GM12878 (cell line): ENCODE results near the gene TSPO. TPM values are rescaled to one million over a fixed set of nuclear protein-coding genes. Genes with fewer than 3 reads are reported as not detected.

Source experiments
- ATAC-seq: fragments of 200-7000 bp; cut with Tn5 transposase; 3 replicates; pipeline ENCODE4 v1.9.1; 2020; ENCODE audit warnings: mild to moderate bottlenecking, moderate library complexity
- BruUV-seq: library from RNA; stranded (reverse); fragments of 400-500 nt; replicated peaks from 2 replicates; lab custom pipeline; 2021; lab: Mats Ljungman, UMichigan
- CTCF ChIA-PET: fragments of 300-600 bp; sonication (Branson Sonifier 250); formaldehyde crosslinking; extraction: SDS; loops from one replicate; lab custom pipeline; 2021; ENCODE audit warnings: inconsistent platforms; lab: Yijun Ruan, JAX
- POLR2A ChIA-PET: fragments of 350-600 bp; formaldehyde crosslinking; extraction: SDS; loops from one replicate; lab custom pipeline; 2021; ENCODE audit warnings: inconsistent platforms; lab: Charles Lee
- RAD21 ChIA-PET: fragments of 300-600 bp; sonication (Branson Sonifier 250); formaldehyde crosslinking; loops from one replicate; lab custom pipeline; 2023; ENCODE audit warnings: antibody characterized with exemption; ENCODE audit not compliant: unreplicated experiment; lab: Charles Lee
- SMC1A ChIA-PET: fragments of 300-600 bp; sonication (Branson Sonifier 250); formaldehyde crosslinking; loops from one replicate; lab custom pipeline; 2023; ENCODE audit not compliant: unreplicated experiment, uncharacterized antibody; lab: Charles Lee
- DNase-seq: peaks from one replicate; pipeline ENCODE4 v3.0.0-alpha.2; 2011; ENCODE audit warnings: low read depth, low spot score
- FAIRE-seq: peaks from 3 replicates; lab custom pipeline; 2011; peaks lifted over from hg19 to GRCh38; lab: Jason Lieb, UNC
- H2AFZ ChIP-seq: 2 replicates; pipeline ENCODE4 v1.6.0; 2011; ENCODE audit warnings: low read depth, low read length, control low read depth; ENCODE audit not compliant: control insufficient read depth
- H3K27ac ChIP-seq: 2 replicates; pipeline ENCODE4 v1.5.1; 2011; ENCODE audit warnings: control low read depth; ENCODE audit not compliant: control insufficient read depth, insufficient read depth
- H3K27me3 ChIP-seq, 2 experiments: replicated peaks in 1 of 2; 2 replicates each; pipeline versions ENCODE4 v1.6.0 to v1.6.1; 2011; ENCODE audit warnings: low read length in 1 of 2; ENCODE audit not compliant: control insufficient read depth in 2 of 2, insufficient read depth in 2 of 2
- H3K36me3 ChIP-seq, 2 experiments: 2 replicates each; pipeline ENCODE4 v1.5.1; 2011; ENCODE audit warnings: low read length in 1 of 2; ENCODE audit not compliant: control insufficient read depth in 2 of 2, insufficient read depth in 2 of 2
- H3K4me1 ChIP-seq: 2 replicates; pipeline ENCODE4 v1.6.1; 2011; ENCODE audit warnings: mild to moderate bottlenecking, low read length, moderate library complexity, mixed read lengths; ENCODE audit not compliant: control insufficient read depth, insufficient read depth
- H3K4me2 ChIP-seq: 2 replicates; pipeline ENCODE4 v1.6.0; 2011; ENCODE audit warnings: control low read depth; ENCODE audit not compliant: control insufficient read depth, insufficient read depth
- H3K4me3 ChIP-seq: fragments of 200-600 bp; sonication (generic); 2 replicates; pipeline ENCODE4 v1.5.1; 2016
- H3K79me2 ChIP-seq: 2 replicates; pipeline ENCODE4 v1.6.0; 2011; ENCODE audit warnings: low read length; ENCODE audit not compliant: control insufficient read depth, insufficient read depth
- H3K9ac ChIP-seq: 2 replicates; pipeline ENCODE4 v1.8.0; 2011; ENCODE audit warnings: low read length, control low read depth, mixed read lengths; ENCODE audit not compliant: control insufficient read depth, insufficient read depth
- H3K9me3 ChIP-seq: replicated peaks from 3 replicates; pipeline ENCODE4 v1.5.1; 2011; ENCODE audit warnings: mild to moderate bottlenecking, low read length; ENCODE audit not compliant: control insufficient read depth, insufficient read depth
- H4K20me1 ChIP-seq: 2 replicates; pipeline ENCODE4 v1.6.0; 2011; ENCODE audit not compliant: control insufficient read depth, insufficient read depth
- BMI1 ChIP-seq: fragments of 450-650 bp; IDR thresholded peaks from 2 replicates; pipeline ENCODE4 v1.6.1; 2016; ENCODE audit warnings: mild to moderate bottlenecking, moderate library complexity, borderline replicate concordance
- CHD1 ChIP-seq: IDR thresholded peaks from 2 replicates; pipeline ENCODE4 v1.6.1; 2012; ENCODE audit warnings: low read depth, low read length, improper control_type of control experiment
- GABPA ChIP-seq: IDR thresholded peaks from 2 replicates; pipeline ENCODE4 v1.6.1; 2014; ENCODE audit warnings: antibody characterized with exemption, low read depth, mild to moderate bottlenecking, inconsistent platforms
- KLF5 ChIP-seq: fragments of 450-650 bp; IDR thresholded peaks from 2 replicates; pipeline ENCODE4 v1.6.1; 2014; ENCODE audit warnings: mild to moderate bottlenecking; ENCODE audit not compliant: partially characterized antibody
- PML ChIP-seq: IDR thresholded peaks from 2 replicates; pipeline ENCODE4 v1.6.1; 2012; ENCODE audit warnings: low read length, inconsistent platforms
- POLR2A ChIP-seq: IDR thresholded peaks from 2 replicates; pipeline ENCODE4 v1.6.1; 2011; ENCODE audit warnings: low read depth, mild to moderate bottlenecking, low read length
- RAD21 ChIP-seq: IDR thresholded peaks from 2 replicates; pipeline ENCODE4 v1.6.1; 2011; ENCODE audit warnings: mild to moderate bottlenecking, low read depth, low read length, moderate library complexity; ENCODE audit not compliant: insufficient read depth
- STAT3 ChIP-seq: IDR thresholded peaks from 2 replicates; pipeline ENCODE4 v1.6.1; 2011; ENCODE audit warnings: low read depth, low read length, improper control_type of control experiment
- SUZ12 ChIP-seq: fragments of 200-600 bp; sonication (generic); IDR thresholded peaks from one replicate; pipeline ENCODE4 v1.6.1; 2018; ENCODE audit warnings: antibody characterized with exemption, mild to moderate bottlenecking; ENCODE audit not compliant: unreplicated experiment
- ZNF274 ChIP-seq: IDR thresholded peaks from one replicate; pipeline ENCODE4 v1.8.0; 2011; ENCODE audit not compliant: insufficient read length, insufficient read depth
- WGBS: methylation state at CpG from one replicate; pipeline ENCODE4 v1.1.6; 2016; ENCODE audit warnings: low lambda C conversion rate; ENCODE audit not compliant: insufficient replicate concordance, insufficient coverage; ENCODE audit errors: missing lambda C conversion rate; 5-methylcytosine and 5-hydroxymethylcytosine counted together
- in situ Hi-C: fragments of 300-500 bp; cut with MboI; formaldehyde crosslinking; loops from 9 replicates; pipeline ENCODE4 v1.14.3; 2018; ENCODE audit warnings: mixed read lengths
- intact Hi-C: fragments of 100-400 bp; cut with micrococcal nuclease; formaldehyde crosslinking; loops from one replicate; pipeline ENCODE4 v1.14.2; 2022; ENCODE audit not compliant: unreplicated experiment
- polyA plus RNA-seq, 11 experiments: library from polyadenylated mRNA; depleted of rRNA in 4 of 11; unstranded in 6 of 11; stranded (reverse) in 5 of 11; fragments of >200 nt; fragmentation: Nextera tagmentation in 4 of 11; fragmentation: Illumina TruSeq in 1 of 11; extraction: Ambion mirVana in 4 of 11; extraction: Trizol in 1 of 11; gene quantifications; 1 replicate in 1 of 11; 2 replicates in 10 of 11; pipeline versions ENCODE4 v1.2.1 to v1.2.3, GENCODE V29; 2011 to 2016; ENCODE audit warnings: inconsistent platforms in 2 of 11, missing spikeins in 2 of 11, low read depth in 1 of 11
- total RNA-seq, 4 experiments: library from RNA; depleted of rRNA in 3 of 4; stranded (reverse); fragments of >200 nt in 3 of 4; fragmentation: Illumina TruSeq in 1 of 4; extraction: Trizol in 1 of 4; gene quantifications; 2 replicates each; pipeline versions ENCODE4 v1.2.1 to v1.2.3, GENCODE V29; 2013 to 2021
- TF ChIP-seq, protein P1 (sequence below): fragments of 450-650 bp; IDR thresholded peaks from 2 replicates; pipeline ENCODE4 v1.6.1; 2017; ENCODE audit warnings: low read depth, mild to moderate bottlenecking, moderate library complexity

TSPO gene
- total and polyA plus RNA-seq, 10 of the 15 experiments (the other 5 are each of a cell fraction or from before 2014, with no cell fraction given), result 1.4 to 50.5 (median 18.8) TPM

DNA sequence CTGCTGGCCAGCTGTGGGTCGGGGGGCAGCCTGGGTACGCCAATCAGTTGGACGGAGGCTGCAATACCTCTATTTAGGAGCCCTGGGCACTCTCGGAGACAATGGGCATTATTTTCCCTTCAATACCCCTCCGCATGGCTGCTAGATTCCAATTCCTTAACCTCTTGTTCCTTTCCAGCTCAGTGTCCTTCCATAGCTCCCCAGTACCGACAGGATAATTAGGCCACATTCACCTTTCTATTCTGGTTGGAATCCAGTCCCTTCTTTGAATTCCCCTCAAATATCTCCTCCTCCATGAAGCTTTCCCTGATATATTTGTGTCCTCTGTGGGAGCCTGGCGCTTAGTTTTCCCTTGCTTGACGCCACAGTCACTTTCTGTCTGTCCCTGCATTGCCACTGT lies 45.1 kb upstream of the TSPO start:
- no peak overlapping the region for H3K27ac ChIP-seq
- CTCF ChIA-PET, result no interaction called here
- TF ChIP-seq, protein P1, sequence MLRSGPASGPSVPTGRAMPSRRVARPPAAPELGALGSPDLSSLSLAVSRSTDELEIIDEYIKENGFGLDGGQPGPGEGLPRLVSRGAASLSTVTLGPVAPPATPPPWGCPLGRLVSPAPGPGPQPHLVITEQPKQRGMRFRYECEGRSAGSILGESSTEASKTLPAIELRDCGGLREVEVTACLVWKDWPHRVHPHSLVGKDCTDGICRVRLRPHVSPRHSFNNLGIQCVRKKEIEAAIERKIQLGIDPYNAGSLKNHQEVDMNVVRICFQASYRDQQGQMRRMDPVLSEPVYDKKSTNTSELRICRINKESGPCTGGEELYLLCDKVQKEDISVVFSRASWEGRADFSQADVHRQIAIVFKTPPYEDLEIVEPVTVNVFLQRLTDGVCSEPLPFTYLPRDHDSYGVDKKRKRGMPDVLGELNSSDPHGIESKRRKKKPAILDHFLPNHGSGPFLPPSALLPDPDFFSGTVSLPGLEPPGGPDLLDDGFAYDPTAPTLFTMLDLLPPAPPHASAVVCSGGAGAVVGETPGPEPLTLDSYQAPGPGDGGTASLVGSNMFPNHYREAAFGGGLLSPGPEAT, result no peak
- TF ChIP-seq CHD1 (no peak), RAD21 (no peak), POLR2A (no peak), GABPA (no peak), BMI1 (no peak), SUZ12 (no peak), STAT3 (no peak), ZNF274 (no peak), KLF5 (no peak), PML (no peak)
- DNase-seq, result no peak
- H3K4me1 ChIP-seq, result peaks cover 5% of the 10 kb centered on the region
- RAD21 ChIA-PET, result no interaction called here
- no peaks in the 10 kb centered on the region for H3K79me2 ChIP-seq
- no peaks in the 10 kb centered on the region for H3K9me3 ChIP-seq
- H4K20me1 ChIP-seq, result no peaks in the 10 kb centered on the region
- intact Hi-C loops, result no loop called here
- WGBS, result 62% methylated on average over 8 of the region's 8 CpGs
- SMC1A ChIA-PET, result no interaction called here
- peaks cover 0 to 2% of the 10 kb centered on the region in 2 experiments; a peak in 3 of 4 replicates for H3K27me3 ChIP-seq
- in situ Hi-C loops, result no loop called here
- POLR2A ChIA-PET, result no interaction called here
- no peak for ATAC-seq
- no peak for FAIRE-seq
- no TSS peak for BruUV-seq
- no peak overlapping the region for H3K4me2 ChIP-seq
- H3K4me3 ChIP-seq, result no peak overlapping the region
- H3K36me3 ChIP-seq, result no peaks in the 10 kb centered on the region
- H2AFZ ChIP-seq, result no peak overlapping the region
- no peak overlapping the region for H3K9ac ChIP-seq
